Sigmoid colon (tissue), 7 donors: ENCODE results near the gene SRXN1. TPM values are rescaled to one million over a fixed set of nuclear protein-coding genes. Genes with fewer than 3 reads are reported as not detected.

Experiments used
- DNase-seq: peaks from one replicate; pipeline ENCODE4 v3.0.0-alpha.2; 2019
- H3K27ac ChIP-seq, 4 donors: fragments of 200-600 bp; sonication (generic); one replicate each; pipeline ENCODE4 v1.5.1; 2016 to 2019; ENCODE audit warnings: mild to moderate bottlenecking in 1 of 4
- H3K27me3 ChIP-seq, 3 donors: fragments of 200-600 bp; sonication (generic); one replicate each; pipeline ENCODE4 v1.5.1; 2019; ENCODE audit warnings: mild to moderate bottlenecking in 1 of 3
- H3K36me3 ChIP-seq, 4 donors: fragments of 200-600 bp; sonication (generic); one replicate each; pipeline ENCODE4 v1.5.1; 2016 to 2019
- H3K4me1 ChIP-seq, 4 donors: fragments of 200-600 bp; sonication (generic); one replicate each; pipeline ENCODE4 v1.5.1; 2017 to 2019
- H3K4me3 ChIP-seq, 4 donors: fragments of 200-600 bp; sonication (generic); one replicate each; pipeline ENCODE4 v1.5.1; 2017 to 2019; ENCODE audit warnings: mild to moderate bottlenecking in 2 of 4, moderate library complexity in 1 of 4
- H3K9me3 ChIP-seq, 4 donors: fragments of 200-600 bp in 3 of 4; sonication (generic) in 3 of 4; one replicate each; pipeline versions ENCODE4 v1.5.1 to v1.6.1; 2013 to 2019
- CTCF ChIP-seq, 4 experiments: fragments of 450-650 bp in 3 of 4; fragments of 200-600 bp in 1 of 4; IDR thresholded peaks; one replicate each; pipeline ENCODE4 v1.5.1; 2016 to 2019; ENCODE audit warnings: antibody characterized with exemption in 4 of 4, mild to moderate bottlenecking in 3 of 4, moderate library complexity in 2 of 4
- EP300 ChIP-seq, 4 donors: sonication (generic); formaldehyde crosslinking; IDR thresholded peaks; one replicate each; pipeline ENCODE4 v1.6.1; 2017; ENCODE audit warnings: antibody characterized with exemption in 4 of 4
- POLR2A ChIP-seq, 2 donors: fragments of 450-650 bp; IDR thresholded peaks; one replicate each; pipeline ENCODE4 v1.6.1; 2016; ENCODE audit warnings: antibody characterized with exemption in 2 of 2, mild to moderate bottlenecking in 2 of 2, moderate library complexity in 2 of 2
- POLR2AphosphoS5 ChIP-seq, 4 donors: sonication (generic); formaldehyde crosslinking; IDR thresholded peaks; one replicate each; pipeline ENCODE4 v1.6.1; 2017; ENCODE audit warnings: antibody characterized with exemption in 4 of 4
- WGBS, 2 donors: extraction: QIAGEN DNeasy Blood & Tissue Kit; methylation state at CpG; one replicate each; pipeline ENCODE4 v1.1.7; 2013; 5-methylcytosine and 5-hydroxymethylcytosine counted together
- intact Hi-C: fragments of 100-400 bp; cut with DNase I; formaldehyde crosslinking; loops from one replicate; pipeline ENCODE4 v1.15.1; 2023
- polyA plus RNA-seq, 3 donors: library from polyadenylated mRNA; stranded (reverse); fragments of 200-250 nt; gene quantifications; one replicate each; pipeline ENCODE4 v1.2.3, GENCODE V29; 2013
- total RNA-seq, 4 donors: library from RNA; depleted of rRNA; stranded (reverse); fragments of >200 nt; gene quantifications; one replicate each; pipeline ENCODE4 v1.1.0, GENCODE V29; 2016
- donor health status: healthy with polysubstance abuse.
- donor health status: Bipolar disorder and iron deficiency.
- donor health status: healthy.

Gene SRXN1
- total and polyA plus RNA-seq, 7 donors = 16.8 to 35.6 (median 27.5) TPM

- Histone ChIP-seq H3K4me3 (no peak overlapping the region), H3K27me3 (peaks cover 0 to 12% (median 0%) of the 10 kb centered on the region in 3 donors), H3K4me1 (peaks cover 0 to 22% (median 19%) of the 10 kb centered on the region in 4 donors), H3K27ac (no peak overlapping the region), H3K36me3 (peaks cover 0 to 13% (median 6%) of the 10 kb centered on the region in 4 donors), H3K9me3 (no peaks in the 10 kb centered on the region)
- intact Hi-C loops = loop anchor here (5.0 kb wide), 2 partner anchors 112 to 302 kb away; partner anchors contain the start of gene CSNK2A1
- WGBS, 2 donors = 88 to 94% methylated on average over 3 of the region's 3 CpGs
- TF ChIP-seq POLR2A (IDR thresholded peaks at IDR 0.05) = no peak
- TF ChIP-seq EP300 (IDR thresholded peaks at IDR 0.05) = no peak
- no peak for DNase-seq
Observed at GRCh38 chr20:654417-654750, 1.4 kb upstream of the SRXN1 start.

GRCh38 chr20:653590-654416, 803 bp upstream of the SRXN1 start:
- Histone ChIP-seq H3K4me3 (peak overlapping the region; percentile 68 to 86 (median 76)), H3K27me3 (peaks cover 0 to 6% (median 0%) of the 10 kb centered on the region in 3 donors), H3K27ac (peak overlapping the region; percentile 84 to 90 (median 87)), H3K9me3 (no peaks in the 10 kb centered on the region), H3K36me3 (peaks cover 0 to 19% (median 10%) of the 10 kb centered on the region in 4 donors), H3K4me1 (peaks cover 0 to 22% (median 19%) of the 10 kb centered on the region in 4 donors)
- intact Hi-C loops = loop anchor here (2.0 to 5.0 kb wide), 3 partner anchors 112 to 302 kb away; partner anchors contain the start of gene CSNK2A1
- TF ChIP-seq EP300 (IDR thresholded peaks at IDR 0.05) (no peak), POLR2A (IDR thresholded peaks at IDR 0.05) (no peak), POLR2AphosphoS5 (IDR thresholded peaks at IDR 0.05) (no peak), CTCF (IDR thresholded peaks at IDR 0.05) (no peak)
- DNase-seq = no peak
- WGBS, 2 donors = 7 to 26% methylated on average over 31 of the region's 31 CpGs

- 3 to 7% methylated on average over 36 of the region's 36 CpGs for WGBS, 2 donors
- H3K9me3 ChIP-seq = no peaks in the 10 kb centered on the region
- peak overlapping the region; percentile 84 to 90 (median 87) for H3K27ac ChIP-seq
- no peaks in the 10 kb centered on the region for H3K27me3 ChIP-seq
- DNase-seq = peak; percentile 74
- peak overlapping the region; percentile 68 to 86 (median 76) for H3K4me3 ChIP-seq
- H3K36me3 ChIP-seq = peaks cover 10 to 30% (median 21%) of the 10 kb centered on the region in 4 donors
- H3K4me1 ChIP-seq = peaks cover 0 to 22% (median 19%) of the 10 kb centered on the region in 4 donors
- intact Hi-C loops = loop anchor here (2.0 to 5.0 kb wide), 3 partner anchors 110 to 300 kb away; partner anchors contain the start of gene CSNK2A1
- TF ChIP-seq CTCF (IDR thresholded peaks at IDR 0.05) = no peak
- no peak for TF ChIP-seq POLR2A (IDR thresholded peaks at IDR 0.05)
- TF ChIP-seq EP300 (IDR thresholded peaks at IDR 0.05) = no peak
- no peak for TF ChIP-seq POLR2AphosphoS5 (IDR thresholded peaks at IDR 0.05)
Observed at GRCh38 chr20:652615-653109, 338 bp downstream of the SRXN1 start.

GRCh38 chr20:651713-652614, 1.0 kb downstream of the SRXN1 start:
- H3K4me1 ChIP-seq = peaks cover 0 to 22% (median 19%) of the 10 kb centered on the region in 4 donors
- intact Hi-C loops = loop anchor here (2.0 to 5.0 kb wide), 3 partner anchors 110 to 300 kb away; partner anchors contain the start of gene CSNK2A1
- no peaks in the 10 kb centered on the region for H3K9me3 ChIP-seq
- H3K27me3 ChIP-seq = no peaks in the 10 kb centered on the region
- DNase-seq = no peak
- peak overlapping the region; percentile 68 to 86 (median 76) for H3K4me3 ChIP-seq
- TF ChIP-seq EP300 (IDR thresholded peaks at IDR 0.05) (no peak), POLR2A (IDR thresholded peaks at IDR 0.05) (no peak), POLR2AphosphoS5 (IDR thresholded peaks at IDR 0.05) (no peak), CTCF (IDR thresholded peaks at IDR 0.05) (no peak)
- H3K36me3 ChIP-seq = peaks cover 14 to 37% (median 26%) of the 10 kb centered on the region in 4 donors
- peak overlapping the region; percentile 84 to 90 (median 87) for H3K27ac ChIP-seq
- 48 to 65% methylated on average over 20 of the region's 20 CpGs for WGBS, 2 donors
